Measurements from ENCODE around the gene ADARB2.

The ADARB2 gene

DNA sequence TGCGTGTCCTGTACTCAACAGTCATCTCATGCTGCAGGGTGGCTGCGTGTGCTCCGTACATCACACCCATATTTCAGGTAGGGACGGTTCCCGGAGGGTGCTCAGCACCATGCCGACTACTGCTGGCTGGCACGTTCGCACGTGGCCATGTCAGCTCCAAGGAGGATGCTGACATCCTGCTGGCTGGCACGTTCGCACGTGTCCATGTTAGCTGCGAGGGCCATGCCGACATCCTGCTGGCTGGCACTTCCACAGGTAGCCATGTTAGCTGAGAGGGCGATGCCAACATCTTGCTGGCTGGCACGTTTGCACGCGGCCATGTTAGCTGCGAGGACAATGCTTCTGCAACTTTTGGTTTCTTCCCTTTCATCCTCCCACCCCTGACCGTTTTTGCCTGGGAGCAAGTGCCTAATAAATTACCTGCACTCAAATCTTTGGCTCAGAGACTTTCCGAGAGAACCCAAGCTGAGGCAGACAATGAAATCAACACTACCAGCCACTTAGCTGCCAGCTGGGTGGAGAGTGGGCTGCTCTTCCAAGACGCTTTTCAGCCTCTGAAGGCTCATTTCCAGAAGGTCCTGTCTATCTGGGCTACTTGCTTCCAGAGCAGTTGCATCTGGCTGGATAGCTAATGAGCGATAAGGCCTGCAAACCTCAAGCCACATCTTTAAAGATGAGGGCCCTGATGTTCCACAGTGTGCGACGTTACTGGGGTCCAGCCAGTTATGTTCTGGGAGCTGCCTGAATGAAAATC, 576.6 kb downstream of the ADARB2 start:
- TF ChIP-seq FOXM1 (IDR thresholded peaks at IDR 0.05; ENCODE audit: borderline replicate concordance, low read depth) (no peak), REST (IDR thresholded peaks at IDR 0.05; ENCODE audit: low read depth) (no peak), CEBPB (IDR thresholded peaks at IDR 0.05) (no peak), EGR1 (IDR thresholded peaks at IDR 0.05) (no peak)
- TF ChIP-seq, protein P1, sequence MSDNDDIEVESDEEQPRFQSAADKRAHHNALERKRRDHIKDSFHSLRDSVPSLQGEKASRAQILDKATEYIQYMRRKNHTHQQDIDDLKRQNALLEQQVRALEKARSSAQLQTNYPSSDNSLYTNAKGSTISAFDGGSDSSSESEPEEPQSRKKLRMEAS (IDR thresholded peaks at IDR 0.05), result peak; percentile 48; the same call in 1 of the 2 replicates
- TF ChIP-seq, protein P2, sequence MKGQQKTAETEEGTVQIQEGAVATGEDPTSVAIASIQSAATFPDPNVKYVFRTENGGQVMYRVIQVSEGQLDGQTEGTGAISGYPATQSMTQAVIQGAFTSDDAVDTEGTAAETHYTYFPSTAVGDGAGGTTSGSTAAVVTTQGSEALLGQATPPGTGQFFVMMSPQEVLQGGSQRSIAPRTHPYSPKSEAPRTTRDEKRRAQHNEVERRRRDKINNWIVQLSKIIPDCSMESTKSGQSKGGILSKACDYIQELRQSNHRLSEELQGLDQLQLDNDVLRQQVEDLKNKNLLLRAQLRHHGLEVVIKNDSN (IDR thresholded peaks at IDR 0.05), result no peak

DNA sequence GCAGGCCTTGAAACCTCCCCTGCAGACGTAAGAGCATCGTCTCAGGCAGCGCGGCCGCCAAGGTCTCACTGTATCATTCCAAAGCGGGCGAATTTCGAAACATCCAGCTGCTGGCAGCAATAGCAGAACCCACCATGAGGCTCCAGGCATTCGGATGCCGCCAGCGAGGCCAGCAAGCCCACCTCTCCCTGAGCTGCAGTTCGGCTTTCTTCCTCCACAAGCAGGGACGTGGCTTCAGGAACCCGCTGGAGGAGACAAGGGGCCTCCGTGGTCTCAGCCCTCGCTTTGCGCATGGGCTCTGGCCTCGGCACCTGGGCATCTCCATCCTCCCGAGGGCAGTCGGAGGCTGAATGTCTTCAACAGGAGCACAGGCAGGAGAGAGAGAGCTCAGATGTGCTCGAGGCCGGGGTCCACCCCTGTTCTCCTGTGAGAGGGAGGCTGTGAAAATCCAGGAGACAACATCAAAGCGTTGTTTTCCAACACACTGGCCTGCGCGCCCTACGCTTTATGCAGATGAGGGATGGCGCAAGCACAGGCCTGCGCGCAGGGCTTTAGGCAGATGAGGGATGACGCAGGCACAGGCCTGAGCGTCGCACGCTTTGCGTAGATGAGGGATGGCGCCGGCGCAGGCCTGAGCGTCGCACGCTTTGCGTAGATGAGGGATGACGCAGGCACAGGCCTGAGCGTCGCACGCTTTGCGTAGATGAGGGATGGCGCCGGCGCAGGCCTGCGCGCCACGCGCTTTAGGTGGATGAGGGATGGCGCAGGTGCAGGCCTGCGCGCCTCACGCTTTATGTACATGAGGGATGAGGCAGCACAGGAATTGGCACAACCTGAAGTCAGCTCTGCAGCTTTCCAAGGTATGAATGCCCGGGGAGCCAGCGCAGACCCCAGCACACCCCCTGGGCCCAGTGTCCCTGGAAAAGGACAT, 577.9 kb downstream of the ADARB2 start:
- no peak for TF ChIP-seq CEBPB (IDR thresholded peaks at IDR 0.05)
- TF ChIP-seq TCF12 (IDR thresholded peaks at IDR 0.05; ENCODE audit: low read depth), result no peak
- TF ChIP-seq YY1 (IDR thresholded peaks at IDR 0.05; ENCODE audit: low read depth), result no peak
- no peak for TF ChIP-seq CREB1 (IDR thresholded peaks at IDR 0.05; ENCODE audit: low read depth)
- no peak for TF ChIP-seq TEAD4 (IDR thresholded peaks at IDR 0.05)
- no peak for TF ChIP-seq ZBTB7A (IDR thresholded peaks at IDR 0.05; ENCODE audit: low read depth)
- no peak for TF ChIP-seq NFIC (IDR thresholded peaks at IDR 0.05)
- TF ChIP-seq, protein P2 (IDR thresholded peaks at IDR 0.05), result no peak

GRCh38 chr10:1158066-1158465, 579.3 kb downstream of the ADARB2 start:
- TF ChIP-seq, protein P2 (IDR thresholded peaks at IDR 0.05), result peak; percentile 28; the same call in 1 of the 2 replicates
- TF ChIP-seq ZBTB7A (IDR thresholded peaks at IDR 0.05; ENCODE audit: low read depth), result no peak
- TF ChIP-seq TCF12 (IDR thresholded peaks at IDR 0.05; ENCODE audit: low read depth), result no peak

DNA sequence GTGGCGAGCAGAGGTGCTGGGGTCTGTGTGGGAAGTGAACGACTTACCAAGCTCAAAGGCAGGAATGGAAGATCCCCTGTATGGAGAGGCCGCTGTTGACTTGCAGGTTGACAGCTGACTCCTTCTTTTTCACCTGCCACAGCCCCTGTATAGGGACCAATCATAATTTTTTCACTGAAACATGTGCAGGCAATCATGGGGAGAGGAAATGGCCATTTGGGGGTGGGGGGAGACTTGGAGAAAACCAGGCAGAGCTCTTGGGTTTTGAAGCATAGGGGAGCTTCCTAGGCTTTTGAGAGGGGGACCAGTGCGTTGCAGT, 579.8 kb downstream of the ADARB2 start:
- TF ChIP-seq RAD21 (IDR thresholded peaks at IDR 0.05; ENCODE audit: low read depth), result no peak
- TF ChIP-seq TCF12 (IDR thresholded peaks at IDR 0.05; ENCODE audit: low read depth), result no peak
- no peak for TF ChIP-seq EGR1 (IDR thresholded peaks at IDR 0.05)
- TF ChIP-seq EP300 (IDR thresholded peaks at IDR 0.05; ENCODE audit: borderline replicate concordance), result no peak
- TF ChIP-seq FOXM1 (IDR thresholded peaks at IDR 0.05; ENCODE audit: borderline replicate concordance, low read depth), result no peak
- TF ChIP-seq TAF1 (IDR thresholded peaks at IDR 0.05; ENCODE audit: low read depth), result no peak
- no peak for TF ChIP-seq ZBTB7A (IDR thresholded peaks at IDR 0.05; ENCODE audit: low read depth)
- TF ChIP-seq, protein P1 (IDR thresholded peaks at IDR 0.05), result no peak

GRCh38 chr10:1156921-1157614, 580.3 kb downstream of the ADARB2 start:
- TF ChIP-seq EGR1 (IDR thresholded peaks at IDR 0.05) (no peak), REST (IDR thresholded peaks at IDR 0.05; ENCODE audit: low read depth) (no peak), TAF1 (IDR thresholded peaks at IDR 0.05; ENCODE audit: low read depth) (no peak), TEAD4 (IDR thresholded peaks at IDR 0.05) (no peak), RAD21 (IDR thresholded peaks at IDR 0.05; ENCODE audit: low read depth) (no peak), FOXM1 (IDR thresholded peaks at IDR 0.05; ENCODE audit: borderline replicate concordance, low read depth) (no peak), EP300 (IDR thresholded peaks at IDR 0.05; ENCODE audit: borderline replicate concordance) (no peak), YY1 (IDR thresholded peaks at IDR 0.05; ENCODE audit: low read depth) (no peak), CEBPB (IDR thresholded peaks at IDR 0.05) (no peak), NFIC (IDR thresholded peaks at IDR 0.05) (no peak), CREB1 (IDR thresholded peaks at IDR 0.05; ENCODE audit: low read depth) (no peak)
- TF ChIP-seq, protein P1 (IDR thresholded peaks at IDR 0.05), result no peak

Measured in Ishikawa (cell line).